Myocyte (in vitro differentiated cells): ENCODE measurements around the gene NLK. TPM values are rescaled to one million over a fixed set of nuclear protein-coding genes. Genes with fewer than 3 reads are reported as not detected.
"Not testable (repeated sequence)": the region's sequence is repeated elsewhere in the genome, so short reads cannot be mapped to it uniquely, and the experiment has no call there.

Experiments used
- DNase-seq: peaks from one replicate; pipeline ENCODE4 v3.0.0-alpha.2; 2012; ENCODE audit warnings: low read depth
- total RNA-seq: library from RNA; depleted of rRNA; stranded (reverse); fragments of >200 nt; gene quantifications from 2 replicates; pipeline ENCODE4 v1.2.3, GENCODE V29; 2014

Gene NLK
- total RNA-seq, 1 donor from 2014 or later = 20.8 TPM

DNA sequence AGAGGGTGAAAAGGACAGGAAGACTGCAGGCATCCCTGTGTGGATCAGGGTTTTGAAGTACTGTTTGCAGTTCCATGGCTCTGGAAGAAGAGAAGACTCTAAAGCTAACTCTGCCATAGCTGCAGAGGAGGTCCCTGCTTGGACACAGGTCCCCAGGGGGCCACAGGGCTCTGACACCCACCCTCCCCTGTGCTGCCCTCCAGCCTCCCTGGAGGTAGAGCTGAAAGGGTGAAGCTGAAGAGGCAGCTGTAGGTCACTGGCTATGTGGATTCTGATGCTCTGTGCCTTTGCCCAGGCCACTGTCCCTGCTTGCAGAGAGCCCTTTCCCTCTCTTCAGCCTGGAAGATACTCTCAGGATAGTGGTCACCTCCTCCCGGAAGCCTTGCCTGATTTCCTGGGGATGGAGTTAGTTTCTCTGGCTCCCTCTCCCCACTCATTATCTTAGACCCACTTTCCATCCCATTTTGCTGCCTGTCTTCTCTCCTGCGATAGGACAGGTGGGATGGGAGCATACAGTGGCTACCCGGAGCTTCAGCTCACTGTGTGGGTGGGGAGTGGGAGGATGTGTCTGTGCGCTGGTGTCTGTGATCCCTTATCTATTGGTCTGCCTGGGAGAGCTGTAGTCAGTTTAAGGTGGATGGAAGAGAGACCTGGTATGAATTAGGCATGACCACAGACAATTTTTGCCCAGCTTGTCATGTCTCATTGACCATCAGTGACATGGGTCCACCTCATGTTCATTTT is 186.7 kb downstream of the NLK start:
- DNase-seq = no peak

DNA sequence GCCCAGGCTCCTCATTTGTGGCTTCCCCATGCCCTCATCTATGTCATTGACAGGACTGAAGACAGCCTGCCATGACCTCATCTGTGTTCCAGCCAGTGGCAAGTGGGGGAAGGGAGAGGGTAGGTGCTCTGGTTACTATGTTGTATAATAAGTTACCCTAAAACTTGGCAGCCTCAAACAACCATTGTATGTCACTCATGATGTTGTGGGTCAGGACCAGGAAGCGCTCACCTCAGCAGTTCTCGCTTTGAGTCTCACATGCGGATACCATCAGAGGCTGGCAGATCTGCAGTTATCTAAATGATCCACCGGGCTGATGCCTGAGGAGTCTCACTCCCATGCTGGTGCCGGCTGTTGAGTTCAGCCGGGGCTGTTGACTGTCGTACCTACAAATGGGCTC is 187.5 kb downstream of the NLK start:
- DNase-seq = peak; percentile 28

DNA sequence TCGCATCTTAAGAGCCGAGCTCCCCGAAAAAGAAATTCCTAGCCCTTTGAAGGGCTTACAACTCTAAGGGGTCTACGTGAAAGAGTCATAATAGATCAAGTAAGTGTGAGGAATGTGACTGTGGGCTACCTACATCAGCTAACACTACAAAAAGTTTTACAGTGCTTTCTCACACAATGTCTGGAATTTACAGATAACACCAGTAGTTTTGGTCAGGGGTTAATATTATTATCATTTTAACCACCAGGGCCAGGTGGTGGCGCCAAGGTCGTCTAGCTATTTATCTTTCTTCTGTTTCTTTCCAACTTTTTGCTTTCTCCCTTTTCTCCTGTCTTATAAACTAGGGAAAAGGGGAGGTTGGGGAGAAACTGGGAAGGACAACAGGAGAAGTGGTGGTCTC is 188.1 kb downstream of the NLK start:
- DNase-seq = not testable (repeated sequence)

DNA sequence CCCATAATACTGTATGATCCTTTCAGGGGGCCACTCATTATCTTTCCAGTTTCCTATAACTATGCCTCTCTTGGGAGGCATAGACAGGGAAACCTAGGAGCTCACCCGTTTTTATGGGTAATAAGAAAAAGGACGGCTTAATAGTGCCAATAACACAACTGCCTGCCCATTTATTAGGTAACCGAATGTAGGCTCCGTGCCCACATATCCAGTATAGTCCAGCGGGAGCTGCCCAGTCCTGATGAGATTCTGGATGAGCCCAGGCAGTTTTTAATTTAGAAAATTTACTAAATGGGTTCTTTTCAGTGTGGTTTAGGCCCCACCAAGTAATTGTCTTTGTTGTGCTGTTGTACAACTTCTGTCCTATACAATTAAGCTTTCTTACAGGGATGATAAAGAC is 189.1 kb downstream of the NLK start:
- not testable (repeated sequence) for DNase-seq

DNA sequence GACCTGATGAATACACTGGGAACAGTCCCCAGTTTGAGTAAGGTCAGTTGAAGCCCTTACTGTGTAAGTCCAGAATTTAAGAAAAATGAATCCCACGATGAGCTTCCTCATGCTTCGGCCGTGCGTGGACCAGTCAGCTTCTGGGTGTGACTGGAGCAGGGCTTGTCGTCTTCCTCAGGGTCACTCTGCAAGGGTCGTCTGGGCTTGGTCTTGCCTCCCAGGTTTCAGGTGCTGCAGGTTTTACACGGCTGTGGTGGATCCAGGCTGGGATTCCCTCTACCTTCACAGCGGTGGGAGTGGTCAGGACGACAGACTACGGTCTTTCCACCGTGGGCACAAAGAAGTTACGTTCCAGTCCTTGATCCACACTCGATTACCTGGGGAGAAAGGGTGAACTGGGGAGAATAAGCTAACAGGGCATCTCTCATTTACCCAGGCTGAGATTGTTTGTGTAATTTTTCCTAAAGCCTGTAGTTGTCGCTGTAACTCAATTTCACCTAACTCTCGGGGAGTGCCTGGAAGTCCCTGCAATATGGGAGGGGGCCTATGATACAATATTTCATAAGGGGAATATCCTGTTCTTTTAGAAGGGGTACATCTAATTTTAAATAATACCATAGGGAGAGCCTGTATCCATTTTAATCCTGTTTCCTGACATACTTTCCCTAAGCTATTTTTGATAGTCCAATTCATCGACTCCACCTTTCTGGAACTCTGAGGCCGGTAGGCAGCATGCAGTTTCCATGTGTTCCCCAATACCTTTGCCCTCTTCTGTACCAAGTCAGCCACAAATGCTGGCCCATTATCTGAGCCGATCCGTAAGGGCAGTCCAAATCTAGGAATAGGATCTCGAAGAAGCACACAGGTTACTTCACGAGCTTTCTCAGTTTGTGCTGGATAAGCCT is 190.7 kb downstream of the NLK start:
- not testable (repeated sequence) for DNase-seq

DNA sequence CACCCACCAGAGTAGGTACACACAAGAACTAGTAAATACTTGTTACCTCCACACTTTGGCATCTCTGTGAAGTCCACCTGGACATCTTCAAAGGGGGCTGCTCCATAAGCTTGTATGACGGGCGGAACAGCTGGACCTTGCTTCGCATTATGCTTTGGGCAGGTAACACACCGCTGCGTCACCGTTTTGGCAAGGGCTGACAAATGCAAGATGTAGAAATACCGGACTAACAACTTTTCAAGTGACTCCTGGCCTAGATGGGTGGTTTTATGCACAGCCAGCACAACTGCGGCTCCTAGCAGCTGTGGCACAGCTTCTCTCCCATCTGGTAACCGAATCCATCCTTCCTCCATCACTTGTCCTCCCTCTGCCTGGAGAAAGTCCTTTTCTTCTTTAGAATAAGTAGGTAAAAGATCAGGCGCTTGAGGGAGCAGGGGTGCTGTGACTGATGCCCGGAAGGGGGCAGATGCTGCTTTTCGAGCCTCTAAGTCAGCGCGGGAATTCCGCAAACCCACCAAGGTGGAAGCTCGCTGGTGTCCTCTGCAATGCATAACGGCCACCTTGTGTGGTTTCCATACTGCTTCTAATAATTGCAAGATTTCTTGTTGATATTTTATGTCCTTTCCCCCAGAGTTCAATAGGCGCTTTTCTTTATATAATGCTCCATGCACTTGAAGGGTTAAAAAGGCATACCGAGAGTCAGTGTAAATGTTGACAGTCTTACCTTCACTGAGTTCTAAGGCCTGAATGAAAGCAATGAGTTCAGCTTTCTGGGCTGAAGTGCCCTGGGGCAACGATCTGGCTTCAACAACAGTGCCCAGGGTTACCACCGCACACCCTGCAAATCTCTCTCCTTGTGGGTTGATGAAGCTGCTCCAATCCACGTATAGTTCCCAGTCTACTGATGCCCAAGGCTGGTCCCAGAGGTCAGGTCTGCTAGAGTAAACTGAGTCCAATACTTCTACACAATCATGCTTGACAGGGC is 191.7 kb downstream of the NLK start:
- DNase-seq = not testable (repeated sequence)

DNA sequence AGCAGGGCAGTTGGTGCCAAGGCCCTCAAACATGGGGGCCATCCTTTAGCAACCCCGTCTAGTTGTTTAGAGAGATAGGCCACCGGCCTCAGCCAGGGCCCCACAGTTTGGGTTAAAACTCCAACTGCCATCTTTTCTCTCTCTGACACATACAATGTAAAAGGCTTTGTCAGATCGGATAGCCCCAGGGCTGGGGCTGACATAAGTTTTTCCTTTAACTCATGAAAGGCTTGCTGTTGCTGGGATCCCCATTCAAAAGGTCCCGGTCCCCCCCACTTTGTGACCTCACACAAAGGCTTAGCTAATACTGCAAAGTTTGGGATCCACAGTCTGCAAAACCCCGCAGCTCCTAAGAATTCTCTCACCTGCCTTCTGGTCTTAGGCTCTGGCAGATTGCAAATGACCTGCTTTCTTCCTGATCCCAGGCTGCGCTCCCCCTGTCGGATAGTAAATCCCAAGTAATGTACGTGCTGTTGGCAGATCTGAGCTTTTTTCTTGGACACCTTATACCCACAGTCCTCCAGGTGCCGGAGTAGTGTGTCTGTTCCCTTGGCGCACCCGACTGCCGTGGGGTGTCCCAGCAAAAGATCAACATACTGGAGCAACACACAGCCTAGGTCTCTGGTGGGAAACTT is 192.7 kb downstream of the NLK start:
- DNase-seq = not testable (repeated sequence)

DNA sequence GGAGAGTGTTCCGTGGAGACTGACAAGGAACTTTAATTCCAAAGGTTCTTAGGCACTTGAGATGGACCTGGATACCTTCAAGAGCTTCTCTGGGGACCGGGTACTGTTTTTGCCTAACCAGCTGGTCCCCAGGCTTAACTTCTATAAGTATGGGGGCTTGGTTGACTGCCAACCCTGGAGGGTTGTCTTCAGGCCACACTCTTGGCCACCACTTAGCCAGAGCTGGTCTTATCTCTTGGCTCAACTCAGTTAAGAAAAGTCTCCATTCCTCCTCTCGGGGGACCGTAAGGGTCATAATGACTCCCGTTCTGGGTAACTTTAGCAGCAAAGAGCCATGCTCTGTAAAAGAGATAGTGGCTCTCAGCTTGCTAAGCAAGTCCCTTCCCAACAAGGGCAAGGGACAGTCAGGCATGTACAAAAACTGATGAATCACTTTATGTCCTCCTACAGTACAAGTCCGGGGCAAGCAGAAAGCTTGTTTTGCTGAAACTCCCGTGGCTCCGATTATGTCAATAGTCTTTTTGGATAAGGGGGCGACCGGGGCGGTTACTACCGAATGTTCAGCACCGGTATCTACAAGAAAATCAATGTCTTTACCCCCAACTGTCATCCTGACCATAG is 193.7 kb downstream of the NLK start:
- not testable (repeated sequence) for DNase-seq

DNA sequence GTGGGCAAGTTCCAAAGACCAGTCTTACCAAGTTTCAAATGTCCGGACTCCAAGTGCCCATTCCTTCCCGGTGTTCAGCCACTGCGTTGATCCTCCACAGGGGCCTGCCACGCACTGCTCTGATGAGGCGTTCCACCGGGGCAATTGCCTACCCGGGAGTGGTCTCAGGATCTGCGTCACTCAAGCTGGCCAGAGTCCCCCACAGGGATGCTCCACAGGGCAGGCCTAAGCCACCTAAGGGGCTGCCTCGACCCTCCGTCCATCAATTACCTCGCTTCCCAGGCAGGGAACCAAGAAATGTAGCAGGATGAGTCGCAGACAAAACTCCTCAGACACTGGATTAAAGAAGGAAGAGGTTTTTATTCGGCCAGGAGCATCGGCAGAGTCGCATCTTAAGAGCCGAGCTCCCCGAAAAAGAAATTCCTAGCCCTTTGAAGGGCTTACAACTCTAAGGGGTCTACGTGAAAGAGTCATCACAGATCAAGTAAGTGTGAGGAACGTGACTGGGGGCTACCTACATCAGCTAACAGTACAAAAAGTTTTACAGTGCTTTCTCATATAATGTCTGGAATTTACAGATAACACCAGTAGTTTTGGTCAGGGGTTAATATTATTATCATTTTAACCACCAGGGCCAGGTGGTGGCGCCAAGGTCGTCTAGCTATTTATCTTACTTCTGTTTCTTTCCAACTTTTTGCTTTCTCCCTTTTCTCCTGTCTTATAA is 196.2 kb downstream of the NLK start:
- DNase-seq = not testable (repeated sequence)

DNA sequence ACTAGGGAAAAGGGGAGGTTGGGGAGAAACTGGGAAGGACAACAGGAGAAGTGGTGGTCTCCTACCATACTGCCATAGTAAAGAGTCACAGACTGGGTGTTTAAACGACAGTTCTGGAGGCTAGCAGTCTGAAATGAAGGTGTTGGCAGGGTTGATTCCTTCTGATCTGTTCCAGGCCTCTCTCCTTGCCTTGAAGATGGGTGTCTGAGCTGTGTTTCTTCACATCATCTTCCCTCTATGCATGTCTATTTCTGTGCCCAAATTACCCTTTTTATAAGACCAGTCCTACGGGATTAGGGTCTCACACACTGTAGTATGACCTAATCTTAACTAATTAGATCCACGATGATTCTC is 196.8 kb downstream of the NLK start:
- DNase-seq = no peak

DNA sequence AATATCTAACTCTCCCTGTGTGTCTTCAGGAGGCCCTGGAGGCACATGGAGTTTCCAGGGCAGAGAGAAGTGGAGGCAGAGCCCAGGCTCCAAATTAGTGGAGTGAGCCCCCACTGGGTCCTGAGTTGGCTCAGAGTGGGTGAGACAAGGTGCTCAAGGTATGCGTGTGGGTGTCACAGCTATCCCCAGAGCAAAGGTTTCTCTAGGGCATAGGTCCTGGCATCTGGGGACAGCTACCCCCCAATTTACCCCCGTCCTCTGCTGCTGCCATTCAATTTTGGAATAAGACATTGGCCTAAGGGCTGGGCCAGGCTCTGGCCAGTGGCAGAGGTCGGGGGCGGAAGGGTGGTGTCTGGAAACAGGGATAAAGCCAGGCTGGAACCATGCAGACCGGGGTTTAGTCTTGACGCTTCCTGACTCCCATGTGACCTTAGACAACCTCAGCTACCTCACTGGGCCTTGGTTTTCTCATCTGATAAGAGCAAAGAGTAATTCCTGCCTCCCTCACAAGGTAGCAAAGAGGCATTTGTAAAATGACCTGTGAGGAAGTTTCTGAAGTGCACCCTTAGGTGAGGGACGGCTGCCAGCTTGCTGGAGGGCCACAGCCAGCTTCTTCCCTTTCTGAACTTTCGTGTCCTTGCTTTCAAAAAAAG is 198.3 kb downstream of the NLK start:
- DNase-seq = no peak

DNA sequence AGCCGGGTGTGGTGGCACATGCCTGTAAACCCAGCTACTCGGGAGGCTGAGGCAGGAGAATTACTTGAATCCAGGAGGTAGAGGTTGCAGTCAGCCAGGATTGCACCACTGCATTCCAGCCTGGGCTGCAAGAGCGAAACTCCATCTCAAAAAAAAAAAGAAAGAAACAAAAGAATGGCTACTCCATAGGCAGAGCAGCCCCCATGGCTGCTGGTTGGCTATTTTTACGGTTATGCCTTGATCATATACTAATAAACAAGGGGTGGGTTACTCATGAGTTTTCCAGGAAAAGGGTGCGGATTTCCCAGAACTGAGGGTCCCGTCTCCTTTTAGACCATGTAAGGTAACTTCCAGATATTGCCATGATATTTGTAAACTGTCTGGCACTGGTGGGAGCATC is 200.3 kb downstream of the NLK start:
- no peak for DNase-seq

DNA sequence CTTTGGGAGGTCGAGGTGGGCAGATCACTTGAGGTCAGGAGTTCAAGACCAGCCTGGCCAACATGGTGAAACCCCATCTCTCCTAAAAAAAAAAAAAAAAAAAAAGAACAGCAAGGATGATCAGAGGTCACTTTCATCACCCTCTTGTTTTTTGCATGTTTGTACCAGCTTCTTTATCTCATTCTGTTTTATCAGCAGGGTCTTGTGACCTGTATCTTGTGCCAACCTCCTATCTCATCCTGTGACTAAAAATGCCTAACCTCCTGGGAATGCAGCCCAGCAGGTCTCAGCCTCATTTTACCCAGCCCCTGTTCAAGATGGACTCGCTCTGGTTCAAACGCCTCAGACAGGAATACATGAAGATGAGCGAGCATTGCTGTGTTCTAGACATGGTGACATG is 200.8 kb downstream of the NLK start:
- not testable (repeated sequence) for DNase-seq

DNA sequence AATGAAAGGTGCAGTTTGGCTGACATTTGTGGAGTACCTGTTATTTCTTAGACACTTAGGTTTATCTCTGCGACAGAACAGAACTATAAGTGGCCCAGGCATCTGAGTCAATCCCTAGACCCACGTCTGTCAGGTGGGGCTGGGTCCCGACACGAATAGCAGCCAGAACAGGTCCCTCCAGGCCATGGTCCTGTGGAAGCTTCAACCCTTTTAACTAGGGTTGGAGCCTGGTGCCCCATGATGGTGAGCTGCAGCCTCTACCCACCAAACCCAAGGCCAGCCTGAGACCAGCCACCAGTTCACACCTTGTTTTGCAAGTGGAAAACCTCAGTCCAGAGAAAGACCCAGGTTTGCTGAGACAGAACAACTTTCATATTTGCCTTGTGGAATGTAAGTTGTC is 202.0 kb downstream of the NLK start:
- DNase-seq = no peak

Other genes with a start within 250 kb of the NLK start
- gene NOS2, start 242.1 kb upstream of the NLK start, total RNA-seq = 0.03 TPM in 1 of 2 replicates, not detected in the other
- 20.1 and 20.2 TPM in 2 replicates for gene LYRM9, start 149.3 kb upstream of the NLK start, total RNA-seq